ENCODE data around the gene SLC12A7. TPM values are rescaled to one million over a fixed set of nuclear protein-coding genes. Genes with fewer than 3 reads are reported as not detected.

SLC12A7 gene
- polyA plus RNA-seq, 1 donor (not counting 4 experiments of a cell fraction or from before 2014, with no cell fraction given): 1.5 TPM

- no peak for DNase-seq (ENCODE audit: low read depth, low spot score)
- Histone ChIP-seq H3K79me2 (ENCODE audit: control insufficient read depth, insufficient read depth, low read length) (no peaks in the 10 kb centered on the region), H2AFZ (ENCODE audit: control insufficient read depth, low read length) (no peak overlapping the region), H3K9me3 (ENCODE audit: control insufficient read depth, low read depth, low read length) (no peaks in the 10 kb centered on the region), H3K4me3 (ENCODE audit: control insufficient read depth in 2 of 3, extremely low read depth in 1 of 3, insufficient read depth in 2 of 3, low read depth in 1 of 3, low read length in 3 of 3) (no peak overlapping the region), H3K9me1 (ENCODE audit: control insufficient read depth, extremely low read depth, insufficient read depth, low read length) (no peaks in the 10 kb centered on the region), H4K20me1 (ENCODE audit: control insufficient read depth, extremely low read depth, insufficient read depth, low read length) (no peaks in the 10 kb centered on the region), H3K9ac (ENCODE audit: control insufficient read depth, extremely low read depth, insufficient read depth, low read length) (no peak overlapping the region), H3K36me3 (ENCODE audit: control insufficient read depth in 2 of 2, extremely low read depth in 1 of 2, insufficient read depth in 2 of 2, low read length in 2 of 2) (peaks cover 0 to 3% of the 10 kb centered on the region in 2 experiments), H3K4me2 (ENCODE audit: control insufficient read depth, extremely low read depth, insufficient read depth, low read depth, low read length) (no peak overlapping the region), H3K27me3 (ENCODE audit: control insufficient read depth, extremely low read depth, insufficient read depth, low read length) (no peaks in the 10 kb centered on the region), H3K4me1 (ENCODE audit: control insufficient read depth, extremely low read depth, insufficient read depth, low read length) (no peaks in the 10 kb centered on the region), H3K27ac (ENCODE audit: control insufficient read depth, insufficient read depth, low read length) (no peak overlapping the region)
- dilution Hi-C loops (cut with MboI; ENCODE audit: extremely low pct_ligation_motif_present, low sequenced_read_pairs): no loop called here
- TF ChIP-seq EZH2 (IDR thresholded peaks at IDR 0.05; ENCODE audit: low read length) (no peak), CTCF (optimal IDR thresholded peaks at IDR 0.05 in 1 of 3, IDR thresholded peaks at IDR 0.05 in 1 of 3, conservative IDR thresholded peaks at IDR 0.05 in 1 of 3; ENCODE audit: extremely low read depth in 1 of 3, insufficient read depth in 2 of 3, low read length in 3 of 3) (no peak)
- FAIRE-seq: no peak
Observed at GRCh38 chr5:1094670-1095190, 17.1 kb downstream of the SLC12A7 start.

- no peaks in the 10 kb centered on the region for H4K20me1 ChIP-seq (ENCODE audit: control insufficient read depth, extremely low read depth, insufficient read depth, low read length)
- no peak overlapping the region for H3K4me2 ChIP-seq (ENCODE audit: control insufficient read depth, extremely low read depth, insufficient read depth, low read depth, low read length)
- H3K36me3 ChIP-seq (ENCODE audit: control insufficient read depth in 2 of 2, extremely low read depth in 1 of 2, insufficient read depth in 2 of 2, low read length in 2 of 2): peaks cover 0 to 3% of the 10 kb centered on the region in 2 experiments
- no peak overlapping the region for H2AFZ ChIP-seq (ENCODE audit: control insufficient read depth, low read length)
- dilution Hi-C loops (cut with MboI; ENCODE audit: extremely low pct_ligation_motif_present, low sequenced_read_pairs): no loop called here
- H3K9me3 ChIP-seq (ENCODE audit: control insufficient read depth, low read depth, low read length): no peaks in the 10 kb centered on the region
- H3K9ac ChIP-seq (ENCODE audit: control insufficient read depth, extremely low read depth, insufficient read depth, low read length): no peak overlapping the region
- H3K4me1 ChIP-seq (ENCODE audit: control insufficient read depth, extremely low read depth, insufficient read depth, low read length): no peaks in the 10 kb centered on the region
- DNase-seq (ENCODE audit: low read depth, low spot score) (no peak), FAIRE-seq (no peak)
- no peaks in the 10 kb centered on the region for H3K9me1 ChIP-seq (ENCODE audit: control insufficient read depth, extremely low read depth, insufficient read depth, low read length)
- H3K27ac ChIP-seq (ENCODE audit: control insufficient read depth, insufficient read depth, low read length): no peak overlapping the region
- TF ChIP-seq CTCF (optimal IDR thresholded peaks at IDR 0.05 in 1 of 3, IDR thresholded peaks at IDR 0.05 in 1 of 3, conservative IDR thresholded peaks at IDR 0.05 in 1 of 3; ENCODE audit: extremely low read depth in 1 of 3, insufficient read depth in 2 of 3, low read length in 3 of 3) (no peak), EZH2 (IDR thresholded peaks at IDR 0.05; ENCODE audit: low read length) (no peak)
- no peak overlapping the region for H3K4me3 ChIP-seq (ENCODE audit: control insufficient read depth in 2 of 3, extremely low read depth in 1 of 3, insufficient read depth in 2 of 3, low read depth in 1 of 3, low read length in 3 of 3)
- no peaks in the 10 kb centered on the region for H3K27me3 ChIP-seq (ENCODE audit: control insufficient read depth, extremely low read depth, insufficient read depth, low read length)
- no peaks in the 10 kb centered on the region for H3K79me2 ChIP-seq (ENCODE audit: control insufficient read depth, insufficient read depth, low read length)
Observed at GRCh38 chr5:1093361-1093760, 18.5 kb downstream of the SLC12A7 start.

All from keratinocyte (primary cell).